Tibial nerve (tissue), 4 donors: ENCODE data around the gene SPSB4.

Experiments used
- CTCF ChIP-seq, 5 experiments: fragments of 200-600 bp in 3 of 5; fragments of 450-650 bp in 2 of 5; sonication (generic) in 3 of 5; IDR thresholded peaks; one replicate each; pipeline ENCODE4 v1.5.1; 2016 to 2019; ENCODE audit warnings: antibody characterized with exemption in 5 of 5, mild to moderate bottlenecking in 3 of 5, moderate library complexity in 2 of 5
- EP300 ChIP-seq, 2 donors: sonication (generic); formaldehyde crosslinking; IDR thresholded peaks; one replicate each; pipeline ENCODE4 v1.6.1; 2017; ENCODE audit warnings: antibody characterized with exemption in 2 of 2, mild to moderate bottlenecking in 1 of 2
- POLR2A ChIP-seq, 2 donors: fragments of 450-650 bp; IDR thresholded peaks; one replicate each; pipeline ENCODE4 v1.6.1; 2017; ENCODE audit warnings: antibody characterized with exemption in 2 of 2, mild to moderate bottlenecking in 2 of 2, moderate library complexity in 2 of 2

GRCh38 chr3:141112686-141113297 is 61.6 kb downstream of the SPSB4 start:
- TF ChIP-seq CTCF (IDR thresholded peaks at IDR 0.05) (no peak), POLR2A (IDR thresholded peaks at IDR 0.05) (no peak), EP300 (IDR thresholded peaks at IDR 0.05) (no peak)
